ENCODE results near the gene NBL1. TPM values are rescaled to one million over a fixed set of nuclear protein-coding genes. Genes with fewer than 3 reads are reported as not detected.

NBL1 gene
- total RNA-seq, 1 donor from 2014 or later: 2.4 TPM

GRCh38 chr1:19665186-19665495, 21.0 kb downstream of the NBL1 start:
- TF ChIP-seq EZH2 (IDR thresholded peaks at IDR 0.05) (no peak), CTCF (IDR thresholded peaks at IDR 0.05) (no peak), EZH2phosphoT487 (IDR thresholded peaks at IDR 0.05) (no peak)
- Histone ChIP-seq H2AFZ (replicated peaks) (no peak overlapping the region), H3K27ac (no peak overlapping the region), H3K36me3 (no peaks in the 10 kb centered on the region), H3K4me3 (peak overlapping the region; percentile 52), H4K20me1 (ENCODE audit: low read depth) (peaks cover 17% of the 10 kb centered on the region), H3F3A (ENCODE audit: low read depth) (peaks cover 22% of the 10 kb centered on the region), H3K9ac (no peak overlapping the region), H3K4me2 (peak overlapping the region; percentile 84), H3K4me1 (no peaks in the 10 kb centered on the region), H3K9me3 (ENCODE audit: low read depth) (no peaks in the 10 kb centered on the region), H3K79me2 (ENCODE audit: low read depth) (no peaks in the 10 kb centered on the region), H3K27me3 (peaks cover 94% of the 10 kb centered on the region)
- peaks cover 2% of the 10 kb centered on the region for H3K4me1 Mint-ChIP-seq
- no peak overlapping the region for H3K27ac Mint-ChIP-seq
- no peak for DNase-seq (ENCODE audit: low spot score)
- H3K36me3 Mint-ChIP-seq: no peaks in the 10 kb centered on the region
- H3K4me3 Mint-ChIP-seq: peak overlapping the region; percentile 69
- H3K9me3 Mint-ChIP-seq: no peaks in the 10 kb centered on the region
- peaks cover 70% of the 10 kb centered on the region for H3K27me3 Mint-ChIP-seq (ENCODE audit: insufficient read depth, low read depth)

- Histone ChIP-seq H3K4me1 (no peaks in the 10 kb centered on the region), H3K4me2 (peak overlapping the region; percentile 84), H3K27ac (no peak overlapping the region), H4K20me1 (ENCODE audit: low read depth) (peaks cover 17% of the 10 kb centered on the region), H3K4me3 (peak overlapping the region; percentile 52), H2AFZ (replicated peaks) (peak overlapping the region; percentile 30), H3F3A (ENCODE audit: low read depth) (peaks cover 19% of the 10 kb centered on the region), H3K9me3 (ENCODE audit: low read depth) (no peaks in the 10 kb centered on the region), H3K36me3 (no peaks in the 10 kb centered on the region), H3K79me2 (ENCODE audit: low read depth) (no peaks in the 10 kb centered on the region), H3K9ac (no peak overlapping the region), H3K27me3 (peaks cover 87% of the 10 kb centered on the region)
- no peaks in the 10 kb centered on the region for H3K9me3 Mint-ChIP-seq
- no peak for TF ChIP-seq CTCF (IDR thresholded peaks at IDR 0.05)
- peak; percentile 90 for TF ChIP-seq EZH2phosphoT487 (IDR thresholded peaks at IDR 0.05)
- TF ChIP-seq EZH2 (IDR thresholded peaks at IDR 0.05): peak; percentile 98
- H3K27me3 Mint-ChIP-seq (ENCODE audit: insufficient read depth, low read depth): peaks cover 66% of the 10 kb centered on the region
- H3K4me3 Mint-ChIP-seq: peak overlapping the region; percentile 80
- no peak overlapping the region for H3K27ac Mint-ChIP-seq
- H3K4me1 Mint-ChIP-seq: peaks cover 2% of the 10 kb centered on the region
- peak; percentile 59 for DNase-seq (ENCODE audit: low spot score)
- no peaks in the 10 kb centered on the region for H3K36me3 Mint-ChIP-seq
Measured at GRCh38 chr1:19665496-19666465, 21.7 kb downstream of the NBL1 start.

- H3K27me3 ChIP-seq: peaks cover 57% of the 10 kb centered on the region
- no peak overlapping the region for H3K4me2 ChIP-seq
- no peak for TF ChIP-seq EZH2phosphoT487 (IDR thresholded peaks at IDR 0.05)
- no peak for TF ChIP-seq EZH2 (IDR thresholded peaks at IDR 0.05)
- TF ChIP-seq CTCF (IDR thresholded peaks at IDR 0.05): no peak
- Mint-ChIP-seq H3K27ac (no peak overlapping the region), H3K27me3 (ENCODE audit: insufficient read depth, low read depth) (peaks cover 55% of the 10 kb centered on the region), H3K36me3 (no peaks in the 10 kb centered on the region), H3K4me1 (peaks cover 2% of the 10 kb centered on the region), H3K4me3 (no peak overlapping the region), H3K9me3 (no peaks in the 10 kb centered on the region)
- no peak overlapping the region for H3K9ac ChIP-seq
- no peaks in the 10 kb centered on the region for H3K36me3 ChIP-seq
- no peak overlapping the region for H3K27ac ChIP-seq
- H3K4me1 ChIP-seq: no peaks in the 10 kb centered on the region
- DNase-seq (ENCODE audit: low spot score): no peak
- H2AFZ ChIP-seq (replicated peaks): no peak overlapping the region
- H3K9me3 ChIP-seq (ENCODE audit: low read depth): no peaks in the 10 kb centered on the region
- H4K20me1 ChIP-seq (ENCODE audit: low read depth): peaks cover 16% of the 10 kb centered on the region
- H3K79me2 ChIP-seq (ENCODE audit: low read depth): no peaks in the 10 kb centered on the region
- H3K4me3 ChIP-seq: no peak overlapping the region
- H3F3A ChIP-seq (ENCODE audit: low read depth): peaks cover 13% of the 10 kb centered on the region
Measured at GRCh38 chr1:19668888-19669287, 24.8 kb downstream of the NBL1 start.
